Measurements from ENCODE around the gene ERO1B.

ERO1B gene

GRCh38 chr1:236297161-236297560, 15.4 kb upstream of the ERO1B start:
- no peak for DNase-seq

- DNase-seq, result no peak
Measured at GRCh38 chr1:236292425-236292824, 10.7 kb upstream of the ERO1B start.

GRCh38 chr1:236289492-236290131, 7.9 kb upstream of the ERO1B start:
- DNase-seq, result no peak

- DNase-seq, result no peak
Measured at GRCh38 chr1:236288620-236288976, 6.8 kb upstream of the ERO1B start.

- DNase-seq, result no peak
Measured at GRCh38 chr1:236287757-236288619, 6.2 kb upstream of the ERO1B start.

- DNase-seq, result no peak
Measured at GRCh38 chr1:236287356-236287755, 5.6 kb upstream of the ERO1B start.

- DNase-seq, result no peak
Measured at GRCh38 chr1:236284291-236284721, 2.5 kb upstream of the ERO1B start.

GRCh38 chr1:236282719-236283118, 961 bp upstream of the ERO1B start:
- no peak for DNase-seq

- peak in 1 of 4 experiments; percentile 38 for DNase-seq
Measured at GRCh38 chr1:236282425-236282716, 613 bp upstream of the ERO1B start.

GRCh38 chr1:236281198-236281653, 532 bp downstream of the ERO1B start:
- peak in 1 of 4 experiments; percentile 22 for DNase-seq

- DNase-seq, result no peak
Measured at GRCh38 chr1:236280438-236281197, 1.1 kb downstream of the ERO1B start.

- DNase-seq, result no peak
Measured at GRCh38 chr1:236275586-236275985, 6.2 kb downstream of the ERO1B start.

GRCh38 chr1:236275061-236275460, 6.7 kb downstream of the ERO1B start:
- no peak for DNase-seq

- DNase-seq, result no peak
Measured at GRCh38 chr1:236273358-236273757, 8.4 kb downstream of the ERO1B start.

- no peak for DNase-seq
Measured at GRCh38 chr1:236269439-236269838, 12.3 kb downstream of the ERO1B start.

- DNase-seq, result no peak
Measured at GRCh38 chr1:236261898-236262297, 19.9 kb downstream of the ERO1B start.

- DNase-seq, result no peak
Measured at GRCh38 chr1:236261033-236261432, 20.7 kb downstream of the ERO1B start.

GRCh38 chr1:236259043-236259442, 22.7 kb downstream of the ERO1B start:
- no peak for DNase-seq

- DNase-seq, result no peak
Measured at GRCh38 chr1:236258114-236258622, 23.6 kb downstream of the ERO1B start.

- no peak for DNase-seq
Measured at GRCh38 chr1:236257216-236257615, 24.5 kb downstream of the ERO1B start.

- no peak for DNase-seq
Measured at GRCh38 chr1:236253918-236254637, 27.7 kb downstream of the ERO1B start.

- no peak for DNase-seq
Measured at GRCh38 chr1:236253119-236253518, 28.6 kb downstream of the ERO1B start.

GRCh38 chr1:236251587-236251986, 30.2 kb downstream of the ERO1B start:
- no peak for DNase-seq

Data from activated CD4-positive, CD25-positive, alpha-beta regulatory T cell (primary cell).